HG03378 (cell line): ENCODE measurements around the gene ROCK1.
"Not testable (repeated sequence)": the region's sequence is repeated elsewhere in the genome, so short reads cannot be mapped to it uniquely, and the experiment has no call there.

Source experiments
- ATAC-seq: cut with Tn5 transposase; IDR thresholded peaks from one replicate; pipeline ENCODE4 v1.9.1; 2021; ENCODE audit warnings: mild to moderate bottlenecking, moderate library complexity; ENCODE audit not compliant: unreplicated experiment

The ROCK1 gene

GRCh38 chr18:21111346-21112139, at the start of gene ROCK1:
Gene ROCK1, minus strand, starts transcription at chr18:21111813. Its CDS starts 903 bp downstream, at chr18:21110910.
- ATAC-seq = peak; percentile 81

- ATAC-seq = no peak
Observed at GRCh38 chr18:21155443-21155842, 43.8 kb upstream of the ROCK1 start.

GRCh38 chr18:21146016-21146415, 34.4 kb upstream of the ROCK1 start:
- ATAC-seq = no peak

GRCh38 chr18:21145371-21145770, 33.8 kb upstream of the ROCK1 start:
- no peak for ATAC-seq

- ATAC-seq = no peak
Observed at GRCh38 chr18:21141668-21142422, 30.2 kb upstream of the ROCK1 start.

GRCh38 chr18:21137719-21138488, 26.3 kb upstream of the ROCK1 start:
- ATAC-seq = not testable (repeated sequence)

- no peak for ATAC-seq
Observed at GRCh38 chr18:21134895-21135294, 23.3 kb upstream of the ROCK1 start.

- no peak for ATAC-seq
Observed at GRCh38 chr18:21132398-21132918, 20.8 kb upstream of the ROCK1 start.

- no peak for ATAC-seq
Observed at GRCh38 chr18:21131698-21132227, 20.1 kb upstream of the ROCK1 start.

- ATAC-seq = no peak
Observed at GRCh38 chr18:21129566-21130216, 18.1 kb upstream of the ROCK1 start.

GRCh38 chr18:21123290-21123926, 11.8 kb upstream of the ROCK1 start:
- ATAC-seq = no peak

- no peak for ATAC-seq
Observed at GRCh38 chr18:21118806-21119205, 7.2 kb upstream of the ROCK1 start.

- no peak for ATAC-seq
Observed at GRCh38 chr18:21117409-21118131, 6.0 kb upstream of the ROCK1 start.

GRCh38 chr18:21115519-21116411, 4.2 kb upstream of the ROCK1 start:
- ATAC-seq = no peak

GRCh38 chr18:21112543-21113105, 1.0 kb upstream of the ROCK1 start:
- ATAC-seq = no peak

GRCh38 chr18:21112140-21112473, 494 bp upstream of the ROCK1 start:
- ATAC-seq = no peak

GRCh38 chr18:21110713-21111345, 784 bp downstream of the ROCK1 start:
- ATAC-seq = peak; percentile 31
